ENCODE data around the gene NCEH1. TPM values are rescaled to one million over a fixed set of nuclear protein-coding genes. Genes with fewer than 3 reads are reported as not detected.
"Not testable (repeated sequence)": the region's sequence is repeated elsewhere in the genome, so short reads cannot be mapped to it uniquely, and the experiment has no call there.

NCEH1 gene
- polyA plus RNA-seq (ENCODE audit: insufficient read length) = 1.7 TPM

DNA sequence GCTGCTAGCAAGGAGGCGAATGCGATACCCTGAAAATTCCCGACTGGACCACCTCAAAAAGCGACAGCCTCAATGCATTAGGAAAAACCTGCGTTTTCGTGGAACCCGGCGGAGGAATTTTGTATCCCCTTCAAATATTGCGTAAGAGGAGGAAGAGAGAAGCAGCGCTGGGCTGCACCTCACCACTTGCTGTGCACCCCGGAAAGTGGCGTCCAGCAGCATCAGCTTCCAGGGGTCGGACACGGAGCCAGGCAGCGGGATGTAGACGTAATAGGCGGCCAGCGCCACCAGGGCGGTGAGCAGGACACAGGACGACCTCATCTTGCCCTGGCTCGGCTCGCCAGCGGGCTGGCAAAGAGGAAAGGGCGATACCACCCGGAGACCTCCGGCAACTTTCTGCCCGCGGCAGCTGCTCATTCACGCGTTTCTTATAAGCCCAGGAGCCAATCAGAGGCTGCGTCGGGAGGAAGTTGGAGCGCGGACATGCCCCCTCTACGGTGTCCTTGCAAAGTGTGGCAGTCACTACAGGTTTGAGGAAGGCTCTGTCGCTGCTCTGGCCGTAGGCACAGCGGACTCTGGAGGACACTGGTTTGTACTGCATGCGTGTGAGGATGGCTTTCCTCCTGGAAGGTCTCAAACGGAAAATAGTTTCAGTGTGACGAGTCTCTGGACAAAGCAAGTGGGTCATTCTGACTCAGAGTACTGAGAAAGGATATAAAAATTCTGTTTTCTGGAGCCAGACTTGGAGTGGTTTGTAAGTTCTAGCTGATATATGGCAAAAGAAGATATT, at the start of gene NCEH1:
Gene NCEH1 (minus strand): TSS at position 404 of the 790 bp plus-strand sequence. CDS start 83 bp downstream, at position 321.
- DNase-seq (ENCODE audit: low read depth) = peak; percentile 92

- not testable (repeated sequence) for DNase-seq (ENCODE audit: low read depth)
These were observed 49.5 kb upstream of the NCEH1 start for GRCh38 chr3:172760416-172760815.

DNA sequence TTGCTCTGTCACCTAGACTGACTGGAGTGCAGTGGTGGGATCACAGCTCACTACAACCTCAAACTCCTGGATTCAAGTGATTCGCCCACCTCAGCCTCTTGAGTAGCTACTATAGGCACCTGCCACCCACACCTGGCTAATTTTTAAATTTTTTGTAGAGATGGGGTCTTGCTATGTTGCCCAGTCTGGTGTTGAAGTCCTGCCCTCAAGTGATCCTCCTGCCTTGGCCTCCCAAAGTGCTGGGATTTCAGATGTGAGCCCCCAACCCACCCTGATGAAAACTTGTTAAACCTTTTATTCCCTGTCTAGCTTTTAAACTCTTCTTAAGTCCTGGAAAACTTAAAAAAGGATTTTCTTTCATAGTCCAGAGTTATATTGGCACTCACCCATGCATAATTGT, 42.3 kb upstream of the NCEH1 start:
- DNase-seq (ENCODE audit: low read depth) = no peak

GRCh38 chr3:172752651-172753050, 41.8 kb upstream of the NCEH1 start:
- DNase-seq (ENCODE audit: low read depth) = no peak

DNA sequence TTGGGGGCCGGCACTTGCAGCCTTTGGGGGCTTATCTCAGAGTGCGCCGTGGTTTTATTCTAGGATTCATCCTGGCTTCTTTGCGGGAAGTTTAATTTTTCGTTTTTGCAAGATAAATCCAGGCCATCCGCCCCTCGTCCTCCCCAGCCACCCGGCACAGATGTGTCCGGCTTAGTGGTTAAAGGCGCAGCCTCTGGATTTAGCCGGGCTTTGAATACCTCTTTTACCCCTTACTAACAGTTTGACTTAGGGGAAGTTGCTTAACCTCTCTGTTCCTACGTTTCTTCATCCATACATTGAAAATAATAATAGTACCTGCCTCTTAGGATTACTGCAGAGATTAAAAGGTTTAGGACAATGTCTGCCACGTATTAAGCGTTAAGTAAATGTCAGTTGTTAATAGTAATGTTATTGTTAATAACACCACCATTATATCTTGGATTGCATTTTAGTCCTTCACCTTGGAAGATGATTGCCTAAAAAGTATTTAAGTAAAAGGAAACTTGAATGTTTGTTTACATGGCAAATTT, 40.4 kb upstream of the NCEH1 start:
- no peak for DNase-seq (ENCODE audit: low read depth)

GRCh38 chr3:172750368-172751174, 39.7 kb upstream of the NCEH1 start, which contains the start of gene ECT2:
ECT2 (plus strand) TSS chr3:172750726; CDS start chr3:172754531, 3,805 bp downstream.
- DNase-seq (ENCODE audit: low read depth) = peak; percentile 98

DNA sequence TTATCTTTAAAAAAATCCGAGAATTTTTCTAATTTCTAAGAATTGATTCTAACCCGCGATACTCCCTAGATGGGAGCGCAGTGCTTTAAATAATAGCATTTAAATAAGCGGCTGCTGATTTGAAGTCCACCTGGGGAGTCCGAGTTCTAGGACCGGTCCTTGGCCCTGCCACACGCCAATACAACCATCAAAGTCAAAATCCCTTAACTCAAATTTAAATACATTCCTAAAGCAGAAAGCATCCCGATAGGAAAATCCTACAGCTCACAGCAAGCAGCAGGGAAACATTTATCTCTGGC, 39.2 kb upstream of the NCEH1 start:
- DNase-seq (ENCODE audit: low read depth) = no peak

- DNase-seq (ENCODE audit: low read depth) = no peak
These were observed 38.5 kb upstream of the NCEH1 start for GRCh38 chr3:172749230-172749965.

DNA sequence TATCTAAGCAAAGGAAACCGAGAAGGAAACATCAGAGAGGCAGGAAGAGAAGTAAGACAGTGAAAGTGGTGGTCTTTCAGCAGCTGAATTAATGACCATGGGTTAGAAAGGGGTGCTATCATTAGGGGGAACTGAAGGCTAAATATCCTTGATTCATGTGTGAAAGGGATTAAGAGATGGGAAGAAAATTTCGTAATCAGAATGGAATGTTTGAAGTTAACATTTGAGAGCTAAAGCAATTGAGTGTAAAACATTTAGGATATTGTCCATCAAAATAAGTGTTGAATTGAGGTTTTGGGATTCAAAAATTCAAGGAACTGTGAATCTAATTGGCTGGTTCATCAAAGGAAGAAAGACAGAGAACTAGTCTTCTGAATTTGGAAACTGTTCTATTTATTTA, 35.6 kb upstream of the NCEH1 start:
- DNase-seq (ENCODE audit: low read depth) = no peak

DNA sequence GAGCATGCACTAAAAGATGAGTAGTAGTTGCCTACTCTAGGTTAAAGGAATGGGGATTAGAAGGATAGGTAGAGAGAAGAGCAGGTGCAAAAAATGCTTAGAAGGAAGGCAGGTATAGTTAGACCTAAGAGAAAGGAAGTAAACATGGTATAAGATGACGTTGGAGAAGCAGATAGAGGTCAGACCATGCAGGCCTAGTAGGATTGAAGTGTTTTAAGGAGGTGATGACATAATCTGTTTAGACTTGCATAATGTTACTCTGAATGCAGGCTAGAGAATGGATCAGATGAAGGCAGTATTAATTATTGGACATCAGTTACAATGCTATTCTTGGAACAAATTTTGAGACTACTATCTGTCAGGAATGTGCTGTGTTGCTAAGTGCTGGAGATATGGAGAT, 28.6 kb upstream of the NCEH1 start:
- no peak for DNase-seq (ENCODE audit: low read depth)

- no peak for DNase-seq (ENCODE audit: low read depth)
These were observed 24.1 kb upstream of the NCEH1 start for GRCh38 chr3:172735014-172735413.

GRCh38 chr3:172726380-172726779, 15.5 kb upstream of the NCEH1 start:
- DNase-seq (ENCODE audit: low read depth) = no peak

GRCh38 chr3:172722536-172723040, 11.7 kb upstream of the NCEH1 start:
- not testable (repeated sequence) for DNase-seq (ENCODE audit: low read depth)

- no peak for DNase-seq (ENCODE audit: low read depth)
These were observed 6.7 kb upstream of the NCEH1 start for GRCh38 chr3:172717493-172718088.

GRCh38 chr3:172716476-172716875, 5.6 kb upstream of the NCEH1 start:
- DNase-seq (ENCODE audit: low read depth) = no peak

GRCh38 chr3:172713316-172713715, 2.4 kb upstream of the NCEH1 start:
- no peak for DNase-seq (ENCODE audit: low read depth)

- no peak for DNase-seq (ENCODE audit: low read depth)
These were observed 558 bp upstream of the NCEH1 start for GRCh38 chr3:172711454-172711795.

GRCh38 chr3:172709774-172710663, 848 bp downstream of the NCEH1 start:
- DNase-seq (ENCODE audit: low read depth) = no peak

- no peak for DNase-seq (ENCODE audit: low read depth)
These were observed 1.7 kb downstream of the NCEH1 start for GRCh38 chr3:172708921-172709773.
